ENCODE data around the gene HCN2.
"Not testable (repeated sequence)": the region's sequence is repeated elsewhere in the genome, so short reads cannot be mapped to it uniquely, and the experiment has no call there.

Gene HCN2

DNA sequence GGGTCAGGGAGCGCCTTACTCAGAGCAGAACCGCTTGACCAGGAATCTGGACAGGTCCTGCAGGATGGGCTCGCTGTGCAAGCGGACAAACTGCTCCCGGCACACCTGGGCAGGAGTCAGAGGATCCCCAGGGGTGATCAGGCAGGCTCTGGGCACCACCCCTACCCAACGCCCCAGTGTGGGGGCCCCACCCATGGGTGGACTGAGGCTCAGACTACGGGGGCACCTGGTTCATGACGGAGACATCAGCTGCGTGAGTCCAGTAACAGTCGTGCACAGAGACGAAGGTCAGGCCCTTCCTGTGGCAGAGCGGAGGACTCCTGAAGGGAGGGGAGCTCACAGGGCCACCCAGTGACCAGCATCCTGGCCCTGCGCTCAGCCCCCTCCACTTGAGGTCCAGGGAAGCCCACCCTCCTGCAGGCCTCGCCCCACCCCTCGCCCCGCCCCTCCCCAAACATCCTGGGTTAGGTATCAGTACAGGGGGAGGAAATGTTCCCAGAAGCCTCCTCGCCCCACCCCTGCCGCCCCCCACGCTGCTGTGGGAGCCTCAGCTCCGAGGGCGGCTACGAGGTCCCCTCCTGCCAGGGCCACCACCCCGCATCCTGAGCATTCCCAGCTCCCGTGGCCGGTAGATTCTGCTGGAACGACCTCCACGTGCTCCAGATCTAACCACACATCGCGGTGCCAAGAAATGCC, 28.0 kb downstream of the HCN2 start:
- no peak for DNase-seq (ENCODE audit: insufficient read length, low spot score)

DNA sequence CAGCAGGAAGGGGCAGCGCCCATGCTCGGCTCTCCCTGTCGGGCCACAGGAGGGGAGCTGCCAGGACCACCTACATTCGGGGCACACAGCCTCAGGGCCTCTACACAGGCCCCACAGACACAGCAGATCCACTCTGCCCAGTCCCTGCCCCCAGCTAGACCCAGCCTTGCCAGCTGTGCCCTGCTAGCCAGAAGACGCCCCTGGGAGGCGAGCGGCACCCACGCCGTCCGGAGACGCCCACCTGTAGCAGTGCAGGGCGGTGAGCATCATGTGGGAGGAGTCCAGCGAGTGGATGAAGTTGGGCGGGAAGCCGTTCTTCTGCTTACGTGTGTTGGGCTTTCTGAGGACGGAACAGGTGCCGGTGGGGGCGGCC, 28.6 kb downstream of the HCN2 start:
- FAIRE-seq = no peak
- DNase-seq (ENCODE audit: insufficient read length, low spot score) = no peak

More for the DNA sequence above, 28.0 kb downstream of the HCN2 start:
- no peak for FAIRE-seq

DNA sequence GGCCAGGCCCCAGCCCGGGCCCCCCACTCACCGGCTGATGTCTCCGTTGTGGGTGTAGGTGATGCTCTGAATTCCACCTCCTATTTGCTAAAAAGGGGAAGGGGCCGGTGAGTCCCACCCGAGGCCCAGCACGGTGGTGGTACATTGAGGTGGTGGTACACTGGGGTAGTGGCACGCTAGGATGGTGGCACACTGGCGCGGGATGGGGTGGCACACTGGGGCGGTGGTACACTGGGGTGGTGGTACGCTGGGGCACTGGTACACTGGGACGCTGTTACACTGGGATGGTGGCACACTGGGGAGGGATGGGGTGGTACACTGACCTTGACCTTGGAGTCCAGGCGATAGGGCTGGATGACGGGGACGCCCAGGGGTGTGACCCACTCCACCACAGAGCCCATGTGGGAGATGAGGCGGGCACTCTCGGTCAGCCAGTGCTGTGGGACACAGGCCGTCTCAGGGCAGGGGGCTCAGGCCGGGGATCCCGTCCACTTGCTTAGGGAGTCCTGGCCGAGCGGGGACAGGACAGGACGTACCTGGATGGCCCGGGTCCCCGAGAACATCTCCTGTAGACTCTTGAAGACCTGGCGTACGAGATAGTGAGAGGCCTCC, 29.1 kb downstream of the HCN2 start:
- FAIRE-seq = no peak

DNA sequence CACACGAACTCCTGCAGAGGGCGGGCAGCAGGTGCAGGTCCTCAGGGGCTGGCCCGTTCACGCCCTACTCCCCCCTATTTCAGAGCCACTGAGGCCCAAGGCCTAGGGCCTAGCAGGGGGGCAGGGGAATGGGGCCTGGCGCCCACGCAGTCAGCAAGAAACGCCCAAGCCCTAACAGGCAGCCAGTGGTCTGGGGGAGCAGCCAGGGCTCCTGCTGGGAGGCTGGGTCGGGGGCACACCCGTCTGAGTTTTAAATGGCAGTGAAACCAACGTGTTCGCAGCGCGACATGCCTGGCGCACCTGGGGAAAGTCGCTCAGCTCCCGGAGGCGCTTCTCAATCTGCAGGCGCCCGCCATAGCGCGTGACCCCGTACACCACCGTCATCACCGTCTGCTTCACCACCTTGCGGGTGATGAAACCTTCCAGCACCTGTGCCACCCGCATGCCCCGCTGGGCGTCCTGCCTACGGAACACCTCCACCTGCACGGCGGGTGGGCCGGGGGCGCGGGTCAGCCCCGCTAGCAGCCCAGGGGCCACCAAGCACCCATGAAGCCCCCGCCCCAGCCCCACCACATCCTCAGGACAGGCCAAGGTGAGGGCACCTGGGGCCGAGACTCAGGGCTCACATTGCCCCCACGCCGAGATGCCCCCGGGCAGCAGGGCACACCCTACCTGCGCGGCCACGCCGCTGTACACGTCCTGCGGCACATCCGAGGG, 29.8 kb downstream of the HCN2 start:
- no peak for FAIRE-seq
- no peak for DNase-seq (ENCODE audit: insufficient read length, low spot score)

More for the DNA sequence above, 29.1 kb downstream of the HCN2 start:
- no peak for DNase-seq (ENCODE audit: insufficient read length, low spot score)

DNA sequence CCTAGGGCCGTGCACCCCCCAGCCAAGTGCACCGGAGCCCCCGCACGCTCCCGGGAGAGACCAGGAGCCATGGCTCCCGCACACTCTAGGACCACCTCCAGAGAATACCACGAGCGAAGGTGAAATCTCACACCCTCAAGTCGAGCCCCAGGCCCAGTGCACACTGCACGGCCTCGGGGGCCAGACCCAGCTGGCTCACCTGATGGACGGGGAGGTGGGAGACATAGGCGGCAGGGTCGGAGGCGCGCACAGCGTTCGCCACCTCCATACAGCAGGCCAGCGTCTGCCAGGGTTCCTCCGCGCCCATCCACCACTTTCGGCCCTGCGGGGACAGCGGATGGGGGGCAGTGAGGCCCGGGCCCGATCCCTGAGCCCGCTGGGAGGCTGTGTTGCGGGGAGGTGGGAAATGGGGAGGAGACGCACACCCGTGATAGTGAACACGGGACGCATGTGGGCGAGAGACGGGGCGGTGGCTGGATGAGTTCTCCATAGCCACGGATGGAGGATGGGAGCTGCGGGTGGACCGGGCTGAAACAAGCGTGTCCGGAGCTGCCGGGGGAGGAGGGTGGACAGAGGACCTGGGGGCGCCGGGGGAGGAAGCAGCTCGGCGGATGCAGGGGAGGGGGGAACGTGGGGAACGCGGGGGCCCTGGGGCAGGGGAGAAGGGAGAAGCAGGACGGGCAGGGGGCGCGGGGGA, 30.6 kb downstream of the HCN2 start:
- DNase-seq (ENCODE audit: insufficient read length, low spot score) = no peak
- FAIRE-seq = no peak

DNA sequence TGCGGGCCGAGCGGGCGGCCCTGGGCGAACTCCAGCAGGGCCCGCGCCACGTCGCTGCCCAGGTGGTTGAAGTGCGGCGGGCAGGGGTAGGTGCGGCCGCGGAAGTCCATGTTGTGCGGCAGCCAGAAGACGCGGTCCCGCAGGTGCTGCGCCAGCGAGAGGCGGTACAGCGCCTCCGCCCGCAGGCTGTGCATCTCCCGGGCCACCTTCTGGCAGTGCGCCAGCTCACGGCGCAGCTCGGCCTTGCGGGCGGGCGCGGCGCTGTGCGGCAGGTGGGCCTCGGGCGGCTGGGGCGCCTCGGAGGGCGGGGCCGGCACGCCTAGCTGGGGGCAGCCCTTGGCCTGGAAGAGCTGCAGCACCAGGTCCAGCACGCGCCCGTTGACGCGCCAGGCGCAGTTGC, 31.5 kb downstream of the HCN2 start:
- FAIRE-seq; DNase-seq (ENCODE audit: insufficient read length, low spot score): not testable (repeated sequence)

DNA sequence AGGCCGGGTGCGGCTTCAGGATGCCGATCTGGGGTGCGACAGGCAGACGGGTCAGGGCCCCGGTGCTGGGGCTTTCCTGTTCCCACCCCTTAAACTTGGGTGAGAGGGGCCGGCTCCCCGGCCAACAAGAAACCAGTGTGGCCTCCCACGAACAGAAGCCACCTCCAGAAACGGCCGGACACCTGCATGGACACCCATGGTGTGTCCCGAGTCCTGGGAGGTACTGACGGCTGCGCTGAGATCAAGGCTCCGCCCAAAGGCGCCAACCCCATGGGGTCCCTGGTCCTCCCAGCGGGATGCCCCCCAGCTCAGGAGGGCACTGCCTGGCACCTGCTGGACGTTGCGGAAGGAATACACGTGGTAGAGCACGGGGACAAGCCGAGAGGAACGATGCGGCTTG, 32.1 kb downstream of the HCN2 start:
- no peak for DNase-seq (ENCODE audit: insufficient read length, low spot score)
- FAIRE-seq = no peak

DNA sequence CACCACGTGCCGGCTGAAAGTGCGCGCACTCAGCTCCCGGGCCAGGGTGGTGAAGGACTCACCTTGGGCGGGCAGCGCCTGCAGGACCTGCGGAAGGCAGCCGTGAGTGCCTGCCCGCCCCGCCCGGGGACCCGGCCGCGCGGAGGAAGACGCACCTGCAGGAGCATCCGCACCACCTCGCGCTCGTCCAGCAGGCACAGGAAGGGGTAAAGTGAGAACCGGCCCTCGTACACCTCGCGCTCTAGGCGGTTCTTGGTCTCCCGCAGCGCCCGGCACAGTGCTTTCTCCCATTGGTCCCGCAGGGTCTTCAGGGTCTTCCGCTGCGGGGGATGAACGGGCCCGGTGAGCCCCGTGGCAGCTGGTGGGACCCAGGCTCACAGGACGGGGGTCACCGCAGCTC, 33.0 kb downstream of the HCN2 start:
- FAIRE-seq (no peak), DNase-seq (ENCODE audit: insufficient read length, low spot score) (no peak)

DNA sequence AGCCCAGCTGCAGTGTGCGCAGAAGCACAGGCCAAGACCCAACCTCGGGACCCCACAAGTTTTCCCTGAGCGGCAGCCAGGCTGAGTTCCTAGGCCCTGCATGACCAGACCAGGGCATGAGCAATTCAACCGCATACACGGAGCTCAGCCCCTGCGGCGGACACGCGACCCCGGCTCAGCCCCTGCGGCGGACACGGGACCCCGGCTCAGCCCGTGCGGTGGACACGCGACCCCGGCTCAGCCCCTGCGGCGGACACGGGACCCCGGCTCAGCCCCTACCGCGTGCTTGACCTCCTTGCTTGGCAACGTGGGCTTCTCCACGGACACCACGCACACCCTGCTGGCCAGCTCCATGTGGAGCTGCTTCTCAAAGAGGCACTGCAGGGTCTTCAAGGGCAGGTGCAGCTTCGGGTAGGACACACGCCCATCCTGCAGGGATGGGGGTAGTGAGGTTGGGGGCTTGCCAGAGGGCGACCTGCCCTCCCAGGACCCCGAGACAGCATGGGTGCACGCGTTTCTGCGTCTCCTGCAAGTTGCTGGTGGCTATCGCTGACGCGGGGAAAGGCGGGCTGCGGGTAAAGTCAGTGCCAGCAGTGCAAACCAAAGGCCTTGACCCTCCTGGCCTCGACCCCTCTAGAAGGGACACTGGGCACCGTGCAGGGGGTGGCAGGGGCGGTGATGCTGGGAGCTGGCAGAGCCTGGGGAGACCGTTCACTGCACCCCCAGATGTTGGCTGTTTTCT, 33.7 kb downstream of the HCN2 start:
- DNase-seq (ENCODE audit: insufficient read length, low spot score) (no peak), FAIRE-seq (no peak)

DNA sequence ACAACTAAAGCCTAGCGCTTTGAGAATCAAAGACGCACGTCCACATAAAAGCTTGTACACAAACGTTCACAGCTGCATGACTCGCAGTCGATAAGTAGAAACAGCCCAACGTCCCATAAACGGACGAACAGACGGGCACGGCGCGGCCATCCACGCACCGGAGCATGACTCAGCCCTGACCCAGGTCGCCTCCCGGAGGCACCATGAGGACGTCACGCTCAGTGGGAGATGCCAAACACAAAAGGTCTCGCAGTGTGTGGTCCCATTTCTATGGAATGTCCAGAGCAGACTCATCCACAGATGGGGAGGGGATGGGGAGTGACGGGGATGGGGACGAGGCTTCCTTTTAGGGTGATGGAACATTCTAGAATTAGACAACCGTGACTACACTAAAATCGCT, 34.3 kb downstream of the HCN2 start:
- DNase-seq (ENCODE audit: insufficient read length, low spot score) = no peak
- no peak for FAIRE-seq

DNA sequence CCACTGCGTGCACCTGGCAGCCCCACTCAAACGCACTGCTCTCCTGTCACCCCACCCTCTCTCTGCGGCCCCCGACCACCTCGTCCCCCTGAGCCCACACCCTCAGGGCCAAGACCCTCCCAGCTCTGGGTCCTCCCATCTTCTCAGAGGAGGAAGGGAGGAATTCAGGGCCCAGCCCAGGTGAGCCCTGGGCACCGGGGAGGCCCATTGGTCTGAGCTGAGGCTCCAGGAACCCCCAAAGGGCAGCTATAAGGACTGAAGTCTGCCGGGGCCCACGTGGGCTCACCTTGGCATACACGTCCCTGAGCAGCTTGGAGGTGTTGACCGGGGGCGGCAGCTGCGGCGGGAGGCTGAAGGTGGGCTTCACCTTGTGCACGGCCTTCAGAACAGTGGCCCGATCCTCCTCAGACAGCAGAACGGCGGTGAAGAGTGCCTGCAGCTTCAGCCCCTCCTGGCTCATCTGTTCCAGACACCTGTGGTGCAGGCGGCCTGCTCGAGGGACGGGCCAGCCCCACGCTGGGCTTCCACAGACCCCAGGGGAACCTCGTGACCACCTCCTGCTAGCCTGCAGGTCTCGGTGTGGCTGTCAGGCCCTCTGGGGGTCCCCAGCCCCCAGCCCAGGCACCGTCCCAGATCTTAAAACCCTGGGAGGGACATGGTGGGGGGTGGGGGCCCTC, 34.9 kb downstream of the HCN2 start:
- no peak for DNase-seq (ENCODE audit: insufficient read length, low spot score)
- no peak for FAIRE-seq

DNA sequence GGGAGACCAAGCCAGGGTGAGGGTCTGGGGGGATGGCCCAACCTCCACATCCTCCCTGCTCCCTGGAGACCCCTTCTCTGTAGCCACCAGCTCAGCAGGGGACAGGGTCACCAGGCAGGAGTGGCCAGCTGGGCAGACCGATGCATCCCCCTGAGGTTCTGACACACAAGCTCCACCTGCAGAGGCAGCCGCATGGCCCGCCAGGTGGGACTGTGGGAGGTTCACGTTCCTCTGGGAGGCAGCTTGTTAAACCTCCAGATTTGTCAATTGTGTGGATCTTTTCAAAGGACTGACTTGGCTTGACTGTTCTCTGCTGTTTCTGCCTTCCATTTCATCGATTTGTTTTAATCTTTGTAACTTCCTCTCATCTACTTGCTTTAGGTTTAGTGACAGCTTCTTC, 35.6 kb downstream of the HCN2 start:
- no peak for FAIRE-seq
- no peak for DNase-seq (ENCODE audit: insufficient read length, low spot score)

DNA sequence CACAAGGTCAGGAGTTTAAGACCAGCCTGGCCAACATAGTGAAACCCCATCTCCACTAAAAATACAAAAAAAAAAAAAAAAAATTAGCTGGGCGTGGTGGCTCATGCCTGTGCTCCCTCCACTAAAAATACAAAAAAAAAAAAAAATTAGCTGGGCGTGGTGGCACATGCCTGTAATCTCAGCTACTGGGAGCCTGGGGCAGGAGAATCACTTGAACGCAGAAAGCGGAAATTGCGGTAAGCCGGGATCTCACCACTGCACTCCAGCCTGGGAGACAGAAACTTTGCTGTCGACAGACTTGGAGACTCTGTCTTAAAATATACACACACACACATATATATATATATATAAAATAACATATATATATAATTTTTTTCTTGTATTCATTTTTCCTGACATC, 36.9 kb downstream of the HCN2 start:
- DNase-seq (ENCODE audit: insufficient read length, low spot score); FAIRE-seq: not testable (repeated sequence)

DNA sequence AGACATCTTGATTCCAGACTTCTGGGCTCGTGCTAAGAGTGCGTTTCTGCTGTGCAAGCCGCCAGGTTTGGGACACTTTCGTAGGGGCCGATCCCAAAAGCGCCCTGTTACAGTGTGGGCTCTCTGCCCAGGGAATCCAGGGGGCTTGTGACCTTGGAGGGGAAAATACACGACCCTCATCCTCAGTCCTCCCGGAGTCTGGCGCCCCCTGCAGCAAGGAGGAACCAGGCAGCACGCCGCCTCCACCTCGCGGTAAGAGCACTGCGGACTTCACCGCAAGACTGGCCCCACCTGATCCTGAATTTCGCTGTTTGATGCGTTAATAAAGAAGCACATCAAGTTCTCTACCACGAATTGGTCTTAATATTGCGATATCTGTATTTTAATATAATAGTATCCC, 38.5 kb downstream of the HCN2 start:
- no peak for DNase-seq (ENCODE audit: insufficient read length, low spot score)
- no peak for FAIRE-seq

DNA sequence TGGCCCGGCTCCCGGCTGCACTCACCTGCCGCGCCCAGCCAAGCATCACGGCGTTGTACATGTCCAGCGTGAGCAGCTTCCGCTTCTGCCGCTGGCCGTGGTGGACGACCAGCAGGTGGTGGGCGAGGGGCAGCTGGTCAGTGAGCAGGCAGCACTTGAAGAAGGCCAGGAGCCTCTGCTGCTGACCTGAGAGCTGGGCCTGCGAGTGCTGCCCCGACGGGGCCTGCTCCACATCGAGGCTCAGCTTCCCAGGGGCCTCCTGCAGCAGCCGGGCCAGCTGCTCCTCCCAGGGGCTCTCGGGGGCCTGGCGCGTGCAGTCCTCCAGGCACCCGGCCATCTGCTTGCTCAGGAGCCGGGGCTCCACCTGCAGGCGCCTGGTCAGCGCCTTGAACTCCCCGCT, 39.8 kb downstream of the HCN2 start:
- not testable (repeated sequence) for DNase-seq (ENCODE audit: insufficient read length, low spot score); FAIRE-seq

DNA sequence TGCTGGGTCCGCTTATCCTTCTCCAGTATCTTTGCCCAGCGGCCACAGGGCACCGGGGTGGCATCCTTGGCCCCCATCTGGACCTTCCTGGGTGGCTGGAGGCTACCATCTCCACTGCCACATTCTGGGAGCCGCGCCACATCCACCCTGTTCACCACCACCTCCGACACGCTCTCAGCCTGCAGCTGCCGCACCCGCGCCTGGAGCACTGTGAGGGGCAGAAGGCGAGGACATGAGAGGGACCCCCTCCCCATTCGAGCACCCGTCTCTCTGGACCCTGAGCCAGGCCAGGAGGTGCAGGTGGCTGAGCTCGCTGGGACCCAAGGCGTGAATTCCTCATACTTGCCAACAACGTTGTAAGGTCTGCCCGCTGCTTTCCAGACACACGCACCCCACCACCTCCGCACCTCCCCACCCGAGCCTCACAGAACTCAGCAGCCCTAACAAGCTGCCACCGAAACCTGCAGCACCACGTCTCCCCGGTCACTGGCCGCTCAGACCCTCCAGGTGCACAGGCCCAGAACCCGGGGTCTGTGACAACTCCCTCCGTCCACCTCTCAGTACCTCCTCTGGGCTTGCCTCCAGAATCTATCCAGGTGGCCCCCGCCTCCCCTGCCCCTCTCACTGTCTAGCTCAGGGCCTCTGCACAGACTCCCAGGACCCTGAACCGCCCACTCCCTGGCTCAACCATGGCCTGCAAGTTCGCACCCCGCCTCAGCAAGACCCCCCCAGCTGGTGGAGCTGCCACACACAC, 40.5 kb downstream of the HCN2 start:
- DNase-seq (ENCODE audit: insufficient read length, low spot score) (no peak), FAIRE-seq (no peak)

DNA sequence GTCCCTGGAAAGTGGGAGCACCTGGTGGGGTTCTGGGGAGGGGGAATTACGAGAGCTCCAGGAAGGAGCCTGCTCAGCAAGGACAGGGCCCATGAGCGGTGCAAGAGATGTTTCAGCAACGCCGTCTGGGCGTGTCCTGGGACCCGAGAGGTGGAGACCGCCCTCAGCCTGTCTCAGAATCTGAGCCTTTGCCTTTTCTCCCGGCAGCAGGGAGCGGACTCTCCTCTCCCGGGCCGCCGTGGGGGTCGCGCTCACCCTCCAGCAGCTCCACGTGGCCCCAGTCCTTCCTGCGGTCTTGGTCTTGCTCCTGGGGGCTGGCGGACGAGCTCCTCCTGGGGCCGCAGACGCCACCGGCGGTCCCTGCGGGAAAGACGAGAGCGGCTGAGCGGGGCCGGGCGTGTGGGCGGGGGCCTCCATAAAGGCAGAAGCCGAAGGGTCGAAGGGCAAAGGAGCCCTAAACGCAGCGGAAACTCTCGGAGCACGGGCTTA, 42.9 kb downstream of the HCN2 start:
- DNase-seq (ENCODE audit: insufficient read length, low spot score) = peak; percentile 78
- FAIRE-seq = peak; percentile 11

DNA sequence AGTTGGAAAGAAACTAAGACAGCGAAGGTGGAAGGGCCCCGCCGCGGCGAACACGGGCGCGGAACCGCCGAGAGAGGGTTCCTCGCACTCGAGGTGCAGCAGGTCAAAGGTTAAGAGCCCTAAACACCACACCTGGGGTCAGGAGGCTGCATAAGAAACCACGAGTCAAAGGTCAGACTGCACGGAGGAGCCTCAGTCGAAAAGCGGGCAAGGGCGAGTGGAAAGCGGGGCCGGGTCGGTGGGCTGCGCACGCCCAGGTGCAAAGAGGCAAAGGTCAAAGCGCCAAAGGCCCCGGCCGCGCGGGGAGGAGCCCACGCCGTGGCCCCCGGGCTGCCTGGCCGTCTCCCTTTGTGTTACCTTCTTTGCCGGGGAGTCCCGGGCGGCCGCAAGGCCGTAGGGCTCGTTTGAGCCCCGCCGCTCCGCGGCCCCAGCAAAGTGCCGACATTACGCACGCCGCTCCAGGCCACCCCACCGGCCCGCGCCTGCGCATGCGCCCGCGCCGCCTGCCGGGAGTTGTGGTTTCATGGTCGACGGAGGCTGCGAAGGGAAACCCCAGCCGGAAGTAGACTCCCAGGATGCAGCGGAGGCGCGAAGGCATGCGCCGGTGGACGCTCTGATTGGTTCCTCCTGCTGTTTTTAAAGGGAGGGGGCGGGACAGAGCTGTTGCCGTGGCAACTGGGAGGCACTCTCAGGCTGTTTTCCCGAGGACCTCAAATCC, 43.5 kb downstream of the HCN2 start, which contains the start of gene POLRMT:
Gene POLRMT, minus strand, starts transcription at position 470 of the 718 bp plus-strand sequence. Its CDS starts 25 bp downstream, at position 445.
- FAIRE-seq = peak; percentile 98

More for the DNA sequence above, 43.5 kb downstream of the HCN2 start, which contains the start of gene POLRMT:
- peak; percentile 100 for DNase-seq (ENCODE audit: insufficient read length, low spot score)

Data from GM19239 (cell line).